ENCODE data around the gene CPT1B.

DNA sequence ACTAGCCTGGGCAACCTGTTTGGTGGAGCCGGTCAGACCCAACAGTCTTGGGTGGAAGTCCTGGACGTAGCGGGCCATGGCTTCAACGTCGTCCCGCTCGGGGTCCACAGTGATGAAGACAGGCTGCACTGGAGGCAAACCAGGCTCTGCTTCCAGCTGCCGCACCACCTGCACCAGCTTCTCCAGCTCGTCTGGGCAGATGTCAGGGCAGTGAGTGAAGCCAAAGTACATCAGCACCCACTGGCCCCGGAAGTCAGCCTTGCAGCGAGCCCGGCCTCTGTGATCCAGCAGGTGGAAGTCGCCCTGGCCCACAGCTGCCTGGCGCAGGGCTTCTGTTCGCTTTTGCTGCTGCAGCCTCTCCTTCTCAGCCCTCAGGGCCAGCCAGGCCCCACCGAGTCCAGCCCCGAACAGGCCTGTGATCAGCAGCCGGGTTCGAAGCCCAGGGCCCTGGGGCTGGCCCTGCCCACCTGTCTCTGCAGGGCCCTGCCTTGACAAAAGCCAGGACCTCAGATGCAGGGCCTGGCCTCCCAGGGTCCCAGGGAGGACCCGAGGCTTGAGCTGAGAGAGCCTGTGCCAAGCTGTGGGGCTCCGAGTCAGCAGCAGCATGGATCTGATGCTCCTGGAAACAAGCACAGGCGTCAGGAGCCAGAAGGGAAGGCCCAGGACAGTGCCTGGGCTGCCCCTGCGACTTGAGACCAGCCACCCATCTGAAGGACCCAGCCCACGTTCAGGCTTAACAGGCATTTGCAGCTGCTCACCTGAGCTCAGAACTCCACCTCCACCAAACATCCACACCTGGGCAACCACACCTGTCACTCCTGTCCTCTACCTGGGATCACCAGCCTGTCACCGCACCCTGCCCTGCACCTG lies 54.2 kb downstream of the CPT1B start:
- no peak for TF ChIP-seq CTCF (IDR thresholded peaks at IDR 0.05)
- TF ChIP-seq POLR2A (IDR thresholded peaks at IDR 0.05) = no peak
- no peak for TF ChIP-seq EP300 (IDR thresholded peaks at IDR 0.05; ENCODE audit: low read depth)
- no peak for TF ChIP-seq POLR2AphosphoS5 (IDR thresholded peaks at IDR 0.05)
